HUES64 (cell line): Measurements from ENCODE around the gene BEST3.

Experiments
- H3K27ac ChIP-seq: 2 replicates; pipeline ENCODE4 v1.7.0; 2013; ENCODE audit warnings: low read depth, low read length, inconsistent platforms
- H3K27me3 ChIP-seq: 2 replicates; pipeline ENCODE4 v1.6.1; 2013; ENCODE audit warnings: mild to moderate bottlenecking, low read length; ENCODE audit not compliant: insufficient read depth
- H3K36me3 ChIP-seq: 2 replicates; pipeline ENCODE4 v1.6.1; 2013; ENCODE audit warnings: mild to moderate bottlenecking, low read length; ENCODE audit not compliant: insufficient read depth
- H3K4me1 ChIP-seq: 2 replicates; pipeline ENCODE4 v1.6.1; 2013; ENCODE audit warnings: mild to moderate bottlenecking, low read length, moderate library complexity; ENCODE audit not compliant: insufficient read depth
- H3K4me3 ChIP-seq: 2 replicates; pipeline ENCODE4 v1.5.1; 2013; ENCODE audit warnings: mild to moderate bottlenecking, low read length, moderate library complexity
- H3K9ac ChIP-seq: 2 replicates; pipeline ENCODE4 v1.6.1; 2013; ENCODE audit warnings: mild to moderate bottlenecking, low read depth, low read length
- H3K9me3 ChIP-seq: 2 replicates; pipeline ENCODE4 v1.6.1; 2013; ENCODE audit warnings: low read depth, low read length; ENCODE audit not compliant: insufficient read depth
- WGBS: fragments of 150-250, 120-280 bp; methylation state at CpG from one replicate; pipeline ENCODE4 v1.1.7; 2013; ENCODE audit warnings: missing lambda C conversion rate; 5-methylcytosine and 5-hydroxymethylcytosine counted together

The BEST3 gene

DNA sequence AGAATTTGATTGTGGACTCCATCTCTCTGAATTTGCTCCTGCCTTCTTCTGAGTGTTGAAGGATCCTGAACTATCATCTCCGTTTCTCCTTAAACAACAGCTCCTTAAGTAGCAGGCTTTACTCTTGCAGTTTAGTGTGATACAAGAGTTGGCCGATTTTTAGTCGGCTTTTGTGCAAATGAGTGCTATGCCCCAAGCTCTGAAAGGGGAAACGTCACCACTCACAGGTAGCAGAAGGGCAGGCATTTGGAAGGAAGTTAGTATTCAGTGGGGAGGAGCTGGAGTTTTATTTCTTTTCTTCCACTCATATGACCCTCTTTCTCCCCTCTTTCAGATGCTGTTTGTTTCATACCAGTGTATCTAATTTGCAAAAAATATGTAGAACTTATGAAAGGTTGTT lies 51.9 kb downstream of the BEST3 start:
- no peaks in the 10 kb centered on the region for H3K27me3 ChIP-seq
- H3K27ac ChIP-seq = no peak overlapping the region
- no peak overlapping the region for H3K9ac ChIP-seq
- 56% methylated on average over 4 of the region's 4 CpGs for WGBS
- H3K4me3 ChIP-seq = no peak overlapping the region
- H3K4me1 ChIP-seq = no peaks in the 10 kb centered on the region
- H3K36me3 ChIP-seq = no peaks in the 10 kb centered on the region
- no peaks in the 10 kb centered on the region for H3K9me3 ChIP-seq

DNA sequence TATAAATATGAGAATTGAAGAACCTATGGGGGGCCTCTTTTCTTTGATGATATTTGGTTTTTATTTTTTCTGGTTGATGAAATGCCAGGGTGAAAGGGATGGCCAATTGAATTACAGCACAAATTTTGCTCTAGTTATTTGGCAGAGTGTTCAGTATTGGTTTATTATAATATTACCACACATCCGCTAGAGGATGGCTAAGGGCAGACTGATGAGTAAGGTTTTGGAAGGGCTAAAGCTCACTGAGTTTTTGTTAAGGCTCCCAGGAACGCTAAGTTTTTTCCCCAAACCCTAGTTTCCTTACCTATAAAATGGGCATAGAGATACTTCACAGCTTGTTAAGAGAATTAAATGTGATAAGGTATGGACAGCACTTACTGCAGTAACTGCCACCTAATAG lies 54.1 kb downstream of the BEST3 start:
- no peaks in the 10 kb centered on the region for H3K27me3 ChIP-seq
- no peak overlapping the region for H3K4me3 ChIP-seq
- H3K9ac ChIP-seq = no peak overlapping the region
- H3K9me3 ChIP-seq = no peaks in the 10 kb centered on the region
- H3K4me1 ChIP-seq = no peaks in the 10 kb centered on the region
- no peak overlapping the region for H3K27ac ChIP-seq
- WGBS = 100% methylated on average over 1 of the region's 2 CpGs
- no peaks in the 10 kb centered on the region for H3K36me3 ChIP-seq

DNA sequence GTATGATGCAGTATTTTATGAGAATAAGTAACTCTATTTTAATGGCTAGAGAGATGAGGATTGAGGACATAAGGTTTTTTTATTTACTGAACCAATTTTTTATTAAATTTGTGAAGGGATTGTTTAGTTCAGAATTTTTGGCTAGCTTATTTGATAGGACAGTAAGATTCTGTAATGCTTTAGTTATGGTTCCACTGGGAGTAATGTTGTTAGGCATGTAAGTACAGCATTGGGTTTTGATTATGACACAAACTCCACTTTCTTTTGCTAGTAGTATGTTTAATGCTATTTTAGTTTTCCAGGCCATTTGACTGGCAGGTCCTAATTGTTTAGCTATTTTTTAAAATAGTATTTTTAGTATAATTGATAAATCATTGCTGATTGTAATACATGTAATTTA lies 54.6 kb downstream of the BEST3 start:
- H3K9ac ChIP-seq = no peak overlapping the region

GRCh38 chr12:69642531-69642930 lies 56.6 kb downstream of the BEST3 start:
- no peaks in the 10 kb centered on the region for H3K9me3 ChIP-seq
- no peak overlapping the region for H3K27ac ChIP-seq
- no peak overlapping the region for H3K9ac ChIP-seq
- H3K4me1 ChIP-seq = no peaks in the 10 kb centered on the region
- H3K36me3 ChIP-seq = no peaks in the 10 kb centered on the region
- H3K4me3 ChIP-seq = no peak overlapping the region
- 89% methylated on average over 6 of the region's 6 CpGs for WGBS
- H3K27me3 ChIP-seq = no peaks in the 10 kb centered on the region

More for the DNA sequence above, 54.6 kb downstream of the BEST3 start:
- Histone ChIP-seq H3K36me3 (no peaks in the 10 kb centered on the region), H3K4me3 (no peak overlapping the region), H3K27ac (no peak overlapping the region), H3K4me1 (no peaks in the 10 kb centered on the region), H3K9me3 (no peaks in the 10 kb centered on the region), H3K27me3 (no peaks in the 10 kb centered on the region)

DNA sequence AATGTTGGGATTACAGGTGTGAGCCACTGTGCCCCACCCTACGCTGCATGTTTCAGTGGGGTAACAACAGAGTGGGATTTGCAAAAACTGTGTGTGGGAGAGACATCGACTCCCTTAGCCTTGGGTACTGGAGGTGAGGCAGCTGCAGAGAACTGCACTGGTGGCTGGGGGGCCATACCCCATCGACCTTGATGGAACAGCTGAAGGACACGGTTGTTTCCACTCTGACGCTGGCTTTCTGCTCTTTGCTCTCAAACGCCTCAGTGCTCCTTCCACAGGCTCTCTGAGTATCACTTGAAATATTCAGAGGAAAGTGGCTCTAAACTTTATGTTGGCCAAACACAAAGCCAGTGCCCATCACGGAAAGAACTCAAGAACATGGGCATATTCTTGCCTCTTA lies 57.6 kb downstream of the BEST3 start:
- H3K27ac ChIP-seq = no peak overlapping the region
- no peaks in the 10 kb centered on the region for H3K27me3 ChIP-seq
- H3K4me1 ChIP-seq = no peaks in the 10 kb centered on the region
- H3K9ac ChIP-seq = no peak overlapping the region
- H3K9me3 ChIP-seq = no peaks in the 10 kb centered on the region
- H3K36me3 ChIP-seq = no peaks in the 10 kb centered on the region
- no peak overlapping the region for H3K4me3 ChIP-seq
- WGBS = 93% methylated on average over 7 of the region's 7 CpGs

DNA sequence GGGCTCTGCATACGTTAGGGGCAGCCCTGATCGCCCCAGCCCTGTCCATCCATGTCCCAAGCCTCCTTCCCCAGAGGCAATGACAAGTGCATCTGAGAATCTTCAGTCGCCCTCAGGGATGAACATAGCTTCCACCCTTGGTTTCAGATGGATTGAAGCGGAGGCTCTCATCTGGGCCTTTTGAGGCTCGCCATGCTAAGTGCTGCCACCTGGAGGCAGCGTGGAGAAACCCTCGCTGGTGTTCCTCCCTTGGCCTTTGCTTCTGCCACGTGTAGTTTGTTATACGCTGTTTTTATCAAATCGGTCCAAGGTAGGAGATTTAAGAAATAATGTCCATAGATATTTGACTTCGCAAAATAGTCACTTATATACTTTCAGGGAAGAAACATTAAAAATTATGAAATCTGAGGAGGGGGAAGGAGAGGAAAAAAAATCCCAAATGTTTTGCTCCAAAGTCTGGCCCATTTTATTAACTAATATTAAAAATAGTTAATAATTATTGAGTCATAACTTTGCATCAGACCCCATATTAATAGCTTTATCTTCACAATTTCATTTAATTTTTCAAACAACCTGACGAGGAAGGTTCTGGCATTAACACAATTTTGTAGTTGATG lies 59.6 kb downstream of the BEST3 start:
- no peaks in the 10 kb centered on the region for H3K36me3 ChIP-seq
- WGBS = 33% methylated on average over 9 of the region's 12 CpGs

DNA sequence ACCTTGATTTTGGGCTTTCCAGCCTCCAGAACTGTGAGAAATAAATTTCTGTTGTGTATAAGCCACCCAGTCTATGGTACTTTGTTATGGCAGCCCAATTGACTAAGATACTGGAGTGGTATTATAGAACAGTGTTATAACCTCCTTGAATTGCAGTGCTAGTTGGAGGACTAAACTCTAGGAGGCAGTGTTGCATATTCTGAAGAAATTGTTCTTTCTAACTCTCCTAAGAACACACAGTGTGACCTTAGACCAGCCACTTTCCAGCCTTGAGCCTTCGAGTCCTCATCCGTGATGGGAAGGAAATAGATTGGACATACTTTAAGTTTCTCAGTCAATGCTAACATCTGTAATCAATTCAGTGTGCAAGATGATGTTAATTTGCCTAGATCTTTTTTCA lies 66.0 kb downstream of the BEST3 start:
- WGBS = no CpG with 5 or more reads among the region's 2 CpGs

More for the DNA sequence above, 59.6 kb downstream of the BEST3 start:
- Histone ChIP-seq H3K9me3 (no peaks in the 10 kb centered on the region), H3K27ac (no peak overlapping the region), H3K4me3 (no peak overlapping the region), H3K4me1 (peaks cover 5% of the 10 kb centered on the region; the same call in 1 of the 2 replicates), H3K27me3 (no peaks in the 10 kb centered on the region), H3K9ac (no peak overlapping the region)

DNA sequence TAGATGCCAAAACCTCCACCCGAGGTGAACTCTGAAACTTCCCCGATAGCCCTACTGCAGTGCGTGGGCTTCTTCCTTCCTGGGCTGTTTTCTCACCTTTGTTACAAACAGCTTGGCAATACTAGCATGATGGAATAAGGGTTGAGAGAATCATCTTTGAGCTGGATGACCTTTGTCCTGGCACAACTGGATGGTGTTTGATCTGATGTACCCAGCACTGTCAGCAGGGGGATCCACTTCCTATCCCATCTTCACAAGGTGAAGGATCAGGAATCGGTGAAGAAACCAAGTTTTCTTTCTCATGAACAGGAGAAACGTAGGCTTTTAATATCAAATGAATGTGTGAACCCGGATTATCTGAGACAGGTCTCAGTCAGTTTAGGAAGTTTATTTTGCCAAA lies 68.9 kb downstream of the BEST3 start:
- Histone ChIP-seq H3K4me1 (peaks cover 3% of the 10 kb centered on the region; the same call in 1 of the 2 replicates), H3K9me3 (no peaks in the 10 kb centered on the region), H3K36me3 (no peaks in the 10 kb centered on the region), H3K4me3 (no peak overlapping the region), H3K27ac (no peak overlapping the region), H3K9ac (no peak overlapping the region), H3K27me3 (no peaks in the 10 kb centered on the region)
- WGBS = 93% methylated on average over 6 of the region's 6 CpGs

More for the DNA sequence above, 66.0 kb downstream of the BEST3 start:
- H3K27me3 ChIP-seq = no peaks in the 10 kb centered on the region
- no peaks in the 10 kb centered on the region for H3K9me3 ChIP-seq
- peaks cover 5% of the 10 kb centered on the region; the same call in 1 of the 2 replicates for H3K4me1 ChIP-seq
- H3K4me3 ChIP-seq = no peak overlapping the region
- H3K27ac ChIP-seq = no peak overlapping the region
- no peaks in the 10 kb centered on the region for H3K36me3 ChIP-seq
- no peak overlapping the region for H3K9ac ChIP-seq

DNA sequence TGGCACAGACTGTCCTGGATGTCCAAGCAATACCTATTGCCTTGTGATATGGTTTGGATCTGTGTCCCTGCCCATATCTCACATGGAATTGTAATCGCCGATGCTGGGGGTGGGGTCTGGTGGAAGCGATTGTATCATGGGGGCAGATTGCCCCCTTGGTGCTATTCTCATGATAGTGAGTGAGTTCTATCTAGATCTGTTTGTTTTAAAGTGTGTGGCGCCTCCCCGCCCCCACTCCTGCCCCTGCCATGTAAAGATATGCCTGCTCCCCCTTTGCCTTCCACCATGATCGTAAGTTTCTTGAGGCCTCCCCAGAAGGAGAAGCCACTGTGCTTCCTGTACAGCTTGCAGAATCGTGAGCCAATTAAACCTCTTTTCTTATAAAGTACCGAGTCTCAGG lies 71.6 kb downstream of the BEST3 start:
- H3K4me1 ChIP-seq = no peaks in the 10 kb centered on the region
- H3K4me3 ChIP-seq = no peak overlapping the region
- H3K36me3 ChIP-seq = no peaks in the 10 kb centered on the region
- H3K9me3 ChIP-seq = no peaks in the 10 kb centered on the region
- H3K27me3 ChIP-seq = no peaks in the 10 kb centered on the region
- H3K9ac ChIP-seq = no peak overlapping the region
- H3K27ac ChIP-seq = no peak overlapping the region
- 95% methylated on average over 8 of the region's 8 CpGs for WGBS

DNA sequence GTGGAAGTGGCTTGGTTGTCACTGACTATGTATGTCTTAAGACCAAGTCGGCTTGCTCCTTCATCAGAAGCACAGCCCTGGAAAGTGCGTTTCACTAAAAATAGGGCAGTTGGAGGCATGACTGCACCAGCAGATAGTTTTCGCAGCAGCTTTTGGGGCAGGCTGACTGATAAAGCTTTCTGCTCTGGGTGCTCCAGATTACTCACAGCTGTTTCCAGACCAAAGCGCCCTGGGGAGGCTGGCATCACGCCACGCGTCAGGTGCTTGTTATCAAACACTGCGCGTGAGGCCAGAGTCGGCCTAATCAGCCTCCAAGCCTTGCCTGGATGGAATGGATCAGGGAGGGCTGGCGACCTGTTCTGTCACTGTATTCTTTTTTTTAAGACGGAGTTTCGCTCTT lies 75.1 kb downstream of the BEST3 start:
- Histone ChIP-seq H3K9ac (no peak overlapping the region), H3K27me3 (no peaks in the 10 kb centered on the region), H3K4me1 (no peaks in the 10 kb centered on the region), H3K4me3 (no peak overlapping the region), H3K9me3 (no peaks in the 10 kb centered on the region), H3K36me3 (no peaks in the 10 kb centered on the region), H3K27ac (no peak overlapping the region)
- 95% methylated on average over 13 of the region's 13 CpGs for WGBS

DNA sequence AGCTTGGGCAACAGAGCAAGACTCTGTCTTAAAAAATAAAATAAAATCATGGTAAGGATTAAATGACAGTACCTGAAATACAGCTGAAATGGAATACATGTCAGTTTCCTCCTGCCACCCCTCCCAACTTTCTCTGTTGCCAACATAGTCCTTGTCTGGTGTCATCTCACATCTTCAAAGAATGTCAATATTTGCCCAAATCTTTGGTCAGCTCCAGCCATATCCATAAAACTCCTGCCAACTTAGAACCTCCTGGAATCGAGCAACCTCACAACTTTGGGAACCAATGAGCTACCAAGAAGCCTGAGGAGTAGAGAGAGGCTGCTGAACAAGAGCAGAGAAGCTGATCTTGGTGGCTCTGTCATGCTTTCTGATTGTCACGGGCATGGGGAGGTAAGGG lies 77.6 kb downstream of the BEST3 start:
- no peaks in the 10 kb centered on the region for H3K4me1 ChIP-seq
- no peak overlapping the region for H3K9ac ChIP-seq
- no peak overlapping the region for H3K27ac ChIP-seq
- H3K9me3 ChIP-seq = no peaks in the 10 kb centered on the region
- no peak overlapping the region for H3K4me3 ChIP-seq
- WGBS = 95% methylated on average over 2 of the region's 2 CpGs
- H3K27me3 ChIP-seq = no peaks in the 10 kb centered on the region
- H3K36me3 ChIP-seq = no peaks in the 10 kb centered on the region

DNA sequence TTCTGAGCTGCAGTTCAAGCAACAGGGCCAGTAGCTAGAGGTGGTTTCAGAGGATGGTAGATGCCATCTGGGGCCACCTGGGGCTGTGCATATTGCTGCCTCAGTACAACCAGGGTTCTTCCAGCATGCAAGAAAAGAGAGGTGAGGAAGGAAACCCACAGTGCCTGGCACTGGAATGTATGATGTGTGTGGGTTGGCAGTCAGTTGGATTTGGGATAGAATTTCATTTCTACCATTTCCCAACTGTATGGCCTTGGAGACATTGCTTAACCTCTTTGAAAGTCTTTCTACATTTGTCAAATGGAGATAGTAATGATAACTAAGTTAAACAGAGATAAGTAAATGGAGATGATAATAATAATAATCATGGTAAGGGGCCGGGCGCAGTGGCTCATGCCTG lies 78.2 kb downstream of the BEST3 start:
- Histone ChIP-seq H3K4me1 (no peaks in the 10 kb centered on the region), H3K9ac (no peak overlapping the region), H3K27ac (no peak overlapping the region), H3K36me3 (no peaks in the 10 kb centered on the region), H3K9me3 (no peaks in the 10 kb centered on the region), H3K4me3 (no peak overlapping the region), H3K27me3 (no peaks in the 10 kb centered on the region)
- 94% methylated on average over 2 of the region's 2 CpGs for WGBS
